Panc1 (cell line): ENCODE data around the gene USP11. TPM values are rescaled to one million over a fixed set of nuclear protein-coding genes. Genes with fewer than 3 reads are reported as not detected.
A peak's percentile ranks its signal among the peaks of the same experiment; 100 is the strongest.

ENCODE experiments used
- ATAC-seq: fragments of 200-7000 bp; cut with Tn5 transposase; 2 replicates; pipeline ENCODE4 v1.9.1; 2020; ENCODE audit warnings: mild to moderate bottlenecking, moderate library complexity
- BruUV-seq: library from RNA; stranded (reverse); fragments of 400-500 nt; replicated peaks from 2 replicates; lab custom pipeline; 2021; lab: Mats Ljungman, UMichigan
- CTCF ChIA-PET: fragments of 300-600 bp; sonication (Branson Sonifier 250); formaldehyde crosslinking; loops from one replicate; lab custom pipeline; 2022; ENCODE audit warnings: antibody characterized with exemption; lab: Charles Lee
- POLR2A ChIA-PET: fragments of 300-600 bp; sonication (Branson Sonifier 250); formaldehyde crosslinking; loops from one replicate; lab custom pipeline; 2022; ENCODE audit warnings: antibody characterized with exemption; lab: Charles Lee
- DNase-seq: peaks from one replicate; pipeline ENCODE4 v3.0.0-alpha.2; 2010; ENCODE audit warnings: low read depth, low spot score
- H3K27ac ChIP-seq: 2 replicates; pipeline ENCODE4 v1.5.1; 2011; ENCODE audit warnings: mild to moderate bottlenecking, low read length, inconsistent platforms
- H3K27me3 ChIP-seq: fragments of 200-500 bp; sonication (Bioruptor generic); 2 replicates; pipeline ENCODE4 v1.6.0; 2014; ENCODE audit warnings: low read length, inconsistent platforms; ENCODE audit not compliant: control insufficient read depth, insufficient read depth
- H3K36me3 ChIP-seq: fragments of 200-500 bp; sonication (Bioruptor generic); 2 replicates; pipeline ENCODE4 v1.5.1; 2014; ENCODE audit warnings: inconsistent platforms, mild to moderate bottlenecking, low read length, moderate library complexity; ENCODE audit not compliant: control insufficient read depth, insufficient read depth
- H3K4me1 ChIP-seq: 2 replicates; pipeline ENCODE4 v1.5.1; 2011; ENCODE audit warnings: inconsistent platforms, mild to moderate bottlenecking, low read length, moderate library complexity; ENCODE audit not compliant: control insufficient read depth, insufficient read depth
- H3K4me3 ChIP-seq, 2 experiments: 2 replicates each; pipeline ENCODE4 v1.5.1; 2011 to 2012; ENCODE audit warnings: low read depth in 2 of 2, low read length in 2 of 2, mild to moderate bottlenecking in 2 of 2, inconsistent platforms in 1 of 2, moderate library complexity in 1 of 2
- H3K9me3 ChIP-seq: fragments of 200-500 bp; sonication (Bioruptor generic); 2 replicates; pipeline ENCODE4 v1.5.1; 2014; ENCODE audit warnings: low read depth, mild to moderate bottlenecking, inconsistent platforms, low read length, moderate library complexity; ENCODE audit not compliant: control insufficient read depth, insufficient read depth
- CTCF ChIP-seq: fragments of 450-650 bp; IDR thresholded peaks from 2 replicates; pipeline ENCODE4 v1.5.1; 2017; ENCODE audit warnings: mild to moderate bottlenecking
- POLR2AphosphoS5 ChIP-seq: IDR thresholded peaks from 2 replicates; pipeline ENCODE4 v1.6.1; 2012; ENCODE audit warnings: mild to moderate bottlenecking, low read depth, low read length, moderate library complexity
- REST ChIP-seq, 2 experiments: IDR thresholded peaks; 2 replicates each; pipeline ENCODE4 v1.6.1; 2011 to 2012; ENCODE audit warnings: low read depth in 2 of 2, control low read depth in 1 of 2, low read length in 1 of 2, mild to moderate bottlenecking in 1 of 2, moderate library complexity in 1 of 2; ENCODE audit not compliant: insufficient read depth in 1 of 2
- SIN3A ChIP-seq: IDR thresholded peaks from 2 replicates; pipeline ENCODE4 v1.6.1; 2012; ENCODE audit warnings: low read depth, mild to moderate bottlenecking, low read length, moderate library complexity, borderline replicate concordance; ENCODE audit not compliant: insufficient read depth
- TCF7L2 ChIP-seq: IDR thresholded peaks from 2 replicates; pipeline ENCODE4 v1.6.1; 2011; ENCODE audit warnings: mild to moderate bottlenecking, low read depth, low read length, inconsistent platforms
- in situ Hi-C: cut with HindIII; loops from 2 replicates; pipeline ENCODE4 v1.10.0; 2016; ENCODE audit warnings: low sequenced_read_pairs, low pct_unique_long_range_greater_than_20kb
- intact Hi-C: fragments of 100-400 bp; cut with micrococcal nuclease; formaldehyde crosslinking; loops from one replicate; pipeline ENCODE4 v1.10.0; 2022; ENCODE audit not compliant: unreplicated experiment
- total RNA-seq: library from RNA; stranded (reverse); gene quantifications from one replicate; pipeline ENCODE4 v1.2.1, GENCODE V29; 2021; ENCODE audit not compliant: unreplicated experiment

USP11 gene
- total RNA-seq, 1 experiment from 2014 or later, result 82.4 TPM

- no TSS peak for BruUV-seq
Observed at GRCh38 chrX:47218920-47219815, 13.6 kb upstream of the USP11 start.

GRCh38 chrX:47221756-47222155, 11.1 kb upstream of the USP11 start:
- in situ Hi-C loops (no loop called here), intact Hi-C loops (no loop called here)
- H3K36me3 ChIP-seq, result peaks cover 17% of the 10 kb centered on the region
- H3K27me3 ChIP-seq, result no peaks in the 10 kb centered on the region
- ATAC-seq (no peak), DNase-seq (no peak)
- no peak overlapping the region for H3K4me3 ChIP-seq
- ChIA-PET POLR2A (no interaction called here), CTCF (no interaction called here)
- H3K27ac ChIP-seq, result no peak overlapping the region
- BruUV-seq, result no TSS peak
- no peaks in the 10 kb centered on the region for H3K9me3 ChIP-seq
- peaks cover 13% of the 10 kb centered on the region for H3K4me1 ChIP-seq
- TF ChIP-seq REST (IDR thresholded peaks at IDR 0.05; ENCODE audit: insufficient read depth in 1 of 2, low read depth in 2 of 2, low read length in 1 of 2), result no peak
- no peak for TF ChIP-seq TCF7L2
- no peak for TF ChIP-seq CTCF
- no peak for TF ChIP-seq SIN3A

More at GRCh38 chrX:47218920-47219815, 13.6 kb upstream of the USP11 start:
- peak overlapping the region; percentile 89 to 90 for H3K4me3 ChIP-seq
- CTCF ChIA-PET, result no interaction called here
- peak overlapping the region; percentile 98 for H3K27ac ChIP-seq
- POLR2A ChIA-PET, result interaction anchor here (0.6 kb wide), 1 partner anchor 303 kb away, joined by 3 read pairs; no protein-coding TSS in a partner anchor
- TF ChIP-seq TCF7L2 (no peak), POLR2AphosphoS5 (no peak), SIN3A (no peak), REST (IDR thresholded peaks at IDR 0.05; ENCODE audit: insufficient read depth in 1 of 2, low read depth in 2 of 2, low read length in 1 of 2) (no peak), CTCF (no peak)
- H3K36me3 ChIP-seq, result no peaks in the 10 kb centered on the region; the same call in 1 of the 2 replicates
- no peak for DNase-seq
- no peaks in the 10 kb centered on the region for H3K27me3 ChIP-seq
- no peak for ATAC-seq
- in situ Hi-C loops (no loop called here), intact Hi-C loops (no loop called here)
- H3K4me1 ChIP-seq, result peaks cover 22% of the 10 kb centered on the region
- no peaks in the 10 kb centered on the region for H3K9me3 ChIP-seq
